Stomach (tissue), 9 donors: ENCODE data around the gene THBS4. TPM values are rescaled to one million over a fixed set of nuclear protein-coding genes. Genes with fewer than 3 reads are reported as not detected.

ENCODE experiments used
- DNase-seq, 2 donors: peaks; one replicate each; pipeline versions ENCODE4 v3.0.0 to v3.0.0-alpha.2; 2013 to 2019
- H3K27ac ChIP-seq, 5 donors: fragments of 200-600 bp in 4 of 5; sonication (generic) in 4 of 5; one replicate each; pipeline ENCODE4 v1.5.1; 2013 to 2019; ENCODE audit warnings: mild to moderate bottlenecking in 1 of 5, moderate library complexity in 1 of 5
- H3K27me3 ChIP-seq, 3 donors: fragments of 200-600 bp; sonication (generic); one replicate each; pipeline ENCODE4 v1.5.1; 2017 to 2019; ENCODE audit warnings: mixed run types in 1 of 3
- H3K36me3 ChIP-seq, 4 donors: fragments of 200-600 bp; sonication (generic); 1 replicate in 3 of 4; 2 replicates in 1 of 4; pipeline ENCODE4 v1.5.1; 2016 to 2019
- H3K4me1 ChIP-seq, 4 donors: fragments of 200-600 bp; sonication (generic); one replicate each; pipeline ENCODE4 v1.5.1; 2016 to 2019
- H3K4me3 ChIP-seq, 4 donors: fragments of 200-600 bp; sonication (generic) in 3 of 4; one replicate each; pipeline ENCODE4 v1.5.1; 2016 to 2019; ENCODE audit warnings: mild to moderate bottlenecking in 1 of 4
- H3K9me3 ChIP-seq, 4 donors: fragments of 200-600 bp; sonication (generic); one replicate each; pipeline ENCODE4 v1.5.1; 2016 to 2019
- CTCF ChIP-seq, 7 experiments: fragments of 450-650 bp in 4 of 7; fragments of 200-600 bp in 3 of 7; sonication (generic) in 3 of 7; IDR thresholded peaks; one replicate each; pipeline ENCODE4 v1.5.1; 2016 to 2019; ENCODE audit warnings: antibody characterized with exemption in 7 of 7, control low read depth in 2 of 7, mild to moderate bottlenecking in 1 of 7
- EP300 ChIP-seq: sonication (generic); formaldehyde crosslinking; IDR thresholded peaks from one replicate; pipeline ENCODE4 v1.6.1; 2017; ENCODE audit warnings: antibody characterized with exemption
- POLR2A ChIP-seq, 4 donors: fragments of 450-650 bp; IDR thresholded peaks; one replicate each; pipeline ENCODE4 v1.6.1; 2016; ENCODE audit warnings: antibody characterized with exemption in 4 of 4, control low read depth in 2 of 4, mild to moderate bottlenecking in 1 of 4, moderate library complexity in 1 of 4
- POLR2AphosphoS5 ChIP-seq, 3 donors: sonication (generic); formaldehyde crosslinking; IDR thresholded peaks; one replicate each; pipeline ENCODE4 v1.6.1; 2016; ENCODE audit warnings: antibody characterized with exemption in 3 of 3
- WGBS, 5 donors: extraction: QIAGEN DNeasy Blood & Tissue Kit in 3 of 5; methylation state at CpG; one replicate each; pipeline versions ENCODE4 v1.1.5 to v1.1.7; 2013 to 2018; 5-methylcytosine and 5-hydroxymethylcytosine counted together
- intact Hi-C: fragments of 100-400 bp; cut with DNase I; formaldehyde crosslinking; loops from one replicate; pipeline ENCODE4 v1.15.1; 2023; ENCODE audit warnings: low total_unique reads
- polyA plus RNA-seq, 3 donors: library from polyadenylated mRNA; stranded (reverse); fragments of 200-250 nt; gene quantifications; one replicate each; pipeline ENCODE4 v1.2.3, GENCODE V29; 2013
- total RNA-seq, 5 donors: library from RNA; depleted of rRNA; stranded (reverse); fragments of >200 nt; gene quantifications; one replicate each; pipeline versions ENCODE4 v1.1.0 to v1.2.3, GENCODE V29; 2014 to 2016
- donor health status: healthy with polysubstance abuse.
- donor health status: Bipolar disorder and iron deficiency.
- donor health status: healthy.

The THBS4 gene
- total and polyA plus RNA-seq, 8 donors = 0.19 to 38.2 (median 6.7) TPM; not detected in 1

GRCh38 chr5:80067016-80067415 lies 31.9 kb downstream of the THBS4 start:
- 78 to 92% (median 87%) methylated on average over 2 of the region's 2 CpGs for WGBS, 5 donors
- DNase-seq = no peak
- Histone ChIP-seq H3K9me3 (no peaks in the 10 kb centered on the region), H3K4me3 (no peak overlapping the region), H3K27me3 (no peaks in the 10 kb centered on the region), H3K27ac (no peak overlapping the region), H3K36me3 (no peaks in the 10 kb centered on the region), H3K4me1 (peaks cover 0 to 4% (median 0%) of the 10 kb centered on the region in 4 donors)
- intact Hi-C loops = no loop called here
- TF ChIP-seq EP300 = no peak
- TF ChIP-seq POLR2A (IDR thresholded peaks at IDR 0.05) = no peak
- no peak for TF ChIP-seq CTCF (IDR thresholded peaks at IDR 0.05)
- no peak for TF ChIP-seq POLR2AphosphoS5 (IDR thresholded peaks at IDR 0.05)

- 87 to 92% (median 90%) methylated on average over 8 of the region's 8 CpGs for WGBS, 5 donors
- TF ChIP-seq POLR2AphosphoS5 (IDR thresholded peaks at IDR 0.05) (no peak), POLR2A (IDR thresholded peaks at IDR 0.05) (no peak), CTCF (IDR thresholded peaks at IDR 0.05) (no peak), EP300 (no peak)
Measured at GRCh38 chr5:80067531-80068245, 32.5 kb downstream of the THBS4 start.

GRCh38 chr5:80068246-80068636 lies 33.1 kb downstream of the THBS4 start:
- 93 to 98% (median 94%) methylated on average over 5 of the region's 5 CpGs for WGBS, 5 donors

More at GRCh38 chr5:80067531-80068245, 32.5 kb downstream of the THBS4 start:
- no peak for DNase-seq
- Histone ChIP-seq H3K4me1 (peaks cover 0 to 4% (median 0%) of the 10 kb centered on the region in 4 donors), H3K27ac (no peak overlapping the region), H3K4me3 (no peak overlapping the region), H3K36me3 (no peaks in the 10 kb centered on the region), H3K27me3 (no peaks in the 10 kb centered on the region), H3K9me3 (no peaks in the 10 kb centered on the region)
- intact Hi-C loops = no loop called here

GRCh38 chr5:80068775-80069174 lies 33.6 kb downstream of the THBS4 start:
- WGBS, 5 donors = 83 to 87% (median 84%) methylated on average over 4 of the region's 4 CpGs

More at GRCh38 chr5:80068246-80068636, 33.1 kb downstream of the THBS4 start:
- Histone ChIP-seq H3K27ac (no peak overlapping the region), H3K4me1 (peaks cover 0 to 4% (median 0%) of the 10 kb centered on the region in 4 donors), H3K36me3 (no peaks in the 10 kb centered on the region), H3K9me3 (no peaks in the 10 kb centered on the region), H3K27me3 (no peaks in the 10 kb centered on the region), H3K4me3 (no peak overlapping the region)
- DNase-seq = no peak
- TF ChIP-seq EP300 (no peak), POLR2AphosphoS5 (IDR thresholded peaks at IDR 0.05) (no peak), POLR2A (IDR thresholded peaks at IDR 0.05) (no peak), CTCF (IDR thresholded peaks at IDR 0.05) (no peak)
- intact Hi-C loops = no loop called here

More at GRCh38 chr5:80068775-80069174, 33.6 kb downstream of the THBS4 start:
- peaks cover 0 to 4% (median 0%) of the 10 kb centered on the region in 4 donors for H3K4me1 ChIP-seq
- no peaks in the 10 kb centered on the region for H3K36me3 ChIP-seq
- H3K4me3 ChIP-seq = no peak overlapping the region
- TF ChIP-seq EP300 (no peak), POLR2A (IDR thresholded peaks at IDR 0.05) (no peak), CTCF (IDR thresholded peaks at IDR 0.05) (no peak), POLR2AphosphoS5 (IDR thresholded peaks at IDR 0.05) (no peak)
- no peak for DNase-seq
- no peaks in the 10 kb centered on the region for H3K9me3 ChIP-seq
- H3K27ac ChIP-seq = no peak overlapping the region
- intact Hi-C loops = no loop called here
- H3K27me3 ChIP-seq = no peaks in the 10 kb centered on the region
